Measurements from ENCODE around the gene CALML6.

- TF ChIP-seq RAD21 (IDR thresholded peaks at IDR 0.05; ENCODE audit: low read length) = no peak
- TF ChIP-seq, protein P1, sequence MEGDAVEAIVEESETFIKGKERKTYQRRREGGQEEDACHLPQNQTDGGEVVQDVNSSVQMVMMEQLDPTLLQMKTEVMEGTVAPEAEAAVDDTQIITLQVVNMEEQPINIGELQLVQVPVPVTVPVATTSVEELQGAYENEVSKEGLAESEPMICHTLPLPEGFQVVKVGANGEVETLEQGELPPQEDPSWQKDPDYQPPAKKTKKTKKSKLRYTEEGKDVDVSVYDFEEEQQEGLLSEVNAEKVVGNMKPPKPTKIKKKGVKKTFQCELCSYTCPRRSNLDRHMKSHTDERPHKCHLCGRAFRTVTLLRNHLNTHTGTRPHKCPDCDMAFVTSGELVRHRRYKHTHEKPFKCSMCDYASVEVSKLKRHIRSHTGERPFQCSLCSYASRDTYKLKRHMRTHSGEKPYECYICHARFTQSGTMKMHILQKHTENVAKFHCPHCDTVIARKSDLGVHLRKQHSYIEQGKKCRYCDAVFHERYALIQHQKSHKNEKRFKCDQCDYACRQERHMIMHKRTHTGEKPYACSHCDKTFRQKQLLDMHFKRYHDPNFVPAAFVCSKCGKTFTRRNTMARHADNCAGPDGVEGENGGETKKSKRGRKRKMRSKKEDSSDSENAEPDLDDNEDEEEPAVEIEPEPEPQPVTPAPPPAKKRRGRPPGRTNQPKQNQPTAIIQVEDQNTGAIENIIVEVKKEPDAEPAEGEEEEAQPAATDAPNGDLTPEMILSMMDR (conservative IDR thresholded peaks at IDR 0.05; ENCODE audit: low read depth, low read length) = no peak
- TF ChIP-seq MAFK (IDR thresholded peaks at IDR 0.05; ENCODE audit: low read depth, low read length) = no peak
- no peak for TF ChIP-seq POLR2A (IDR thresholded peaks at IDR 0.05; ENCODE audit: low read depth, low read length)
- no peak for TF ChIP-seq RFX5 (IDR thresholded peaks at IDR 0.05; ENCODE audit: low read depth, low read length)
Measured at GRCh38 chr1:1942753-1943656, 27.9 kb downstream of the CALML6 start.

Measured in IMR-90 (cell line).